GM18861 (cell line): ENCODE results near the gene URB1.
"Not testable (repeated sequence)": the region's sequence is repeated elsewhere in the genome, so short reads cannot be mapped to it uniquely, and the experiment has no call there.

ENCODE experiments used
- ATAC-seq: cut with Tn5 transposase; IDR thresholded peaks from one replicate; pipeline ENCODE4 v1.9.1; 2021; ENCODE audit not compliant: unreplicated experiment

The URB1 gene

GRCh38 chr21:32301596-32301995 lies 91.2 kb downstream of the URB1 start:
- no peak for ATAC-seq

- no peak for ATAC-seq
These were observed 92.6 kb downstream of the URB1 start for GRCh38 chr21:32300117-32300681.

GRCh38 chr21:32299695-32300094 lies 93.1 kb downstream of the URB1 start:
- ATAC-seq, result no peak

GRCh38 chr21:32298658-32299081 lies 94.1 kb downstream of the URB1 start, which contains the start of gene MRAP:
MRAP (plus strand) TSS chr21:32298855; CDS start chr21:32298972, 117 bp downstream.
- no peak for ATAC-seq

GRCh38 chr21:32298148-32298559 lies 94.7 kb downstream of the URB1 start:
- ATAC-seq, result no peak

- no peak for ATAC-seq
These were observed 95.4 kb downstream of the URB1 start for GRCh38 chr21:32297449-32297848.

- ATAC-seq, result no peak
These were observed 107.3 kb downstream of the URB1 start for GRCh38 chr21:32285476-32285875.

- ATAC-seq, result no peak
These were observed 109.8 kb downstream of the URB1 start for GRCh38 chr21:32282992-32283391.

- no peak for ATAC-seq
These were observed 111.3 kb downstream of the URB1 start for GRCh38 chr21:32281531-32281930.

GRCh38 chr21:32279377-32279680 lies 113.5 kb downstream of the URB1 start:
- ATAC-seq, result peak; percentile 2

GRCh38 chr21:32278518-32279376 lies 114.1 kb downstream of the URB1 start, which contains the start of gene MIS18A:
MIS18A (minus strand) TSS chr21:32279049; CDS start chr21:32279014, 35 bp downstream.
- ATAC-seq, result peak; percentile 91

- ATAC-seq, result no peak
These were observed 114.7 kb downstream of the URB1 start for GRCh38 chr21:32278103-32278502.

- no peak for ATAC-seq
These were observed 116.1 kb downstream of the URB1 start for GRCh38 chr21:32276671-32277070.

GRCh38 chr21:32270748-32271147 lies 122.1 kb downstream of the URB1 start:
- no peak for ATAC-seq

GRCh38 chr21:32265321-32265720 lies 127.5 kb downstream of the URB1 start:
- not testable (repeated sequence) for ATAC-seq

- no peak for ATAC-seq
These were observed 130.9 kb downstream of the URB1 start for GRCh38 chr21:32261929-32262328.
